ENCODE measurements around the gene NOX5. TPM values are rescaled to one million over a fixed set of nuclear protein-coding genes. Genes with fewer than 3 reads are reported as not detected.

NOX5 gene
- polyA plus RNA-seq, 1 donor from 2014 or later = not detected

GRCh38 chr15:69080295-69081248, 66.1 kb downstream of the NOX5 start:
- H3K9me3 ChIP-seq (ENCODE audit: low read length) = no peaks in the 10 kb centered on the region
- no peaks in the 10 kb centered on the region for H3K79me2 ChIP-seq (replicated peaks; ENCODE audit: insufficient read depth, low read length)
- no peak overlapping the region for H3K4me3 ChIP-seq (ENCODE audit: low read length)
- H3K4me2 ChIP-seq (ENCODE audit: low read length) = no peak overlapping the region
- no peak overlapping the region for H3K9ac ChIP-seq (ENCODE audit: low read length)
- no peaks in the 10 kb centered on the region for H3K27me3 ChIP-seq (ENCODE audit: insufficient read depth, low read depth, low read length)
- H3F3A ChIP-seq (ENCODE audit: insufficient read depth, low read length, poor library complexity, severe bottlenecking) = no peaks in the 10 kb centered on the region
- no peak for TF ChIP-seq SMC3 (conservative IDR thresholded peaks at IDR 0.05; ENCODE audit: poor library complexity)
- no peak for TF ChIP-seq EP300 (conservative IDR thresholded peaks at IDR 0.05; ENCODE audit: poor library complexity, severe bottlenecking)
- no peak for TF ChIP-seq REST (IDR thresholded peaks at IDR 0.05; ENCODE audit: borderline replicate concordance)
- no peak for TF ChIP-seq EZH2 (IDR thresholded peaks at IDR 0.05; ENCODE audit: borderline replicate concordance, insufficient read depth, low read length, poor library complexity, severe bottlenecking)
- no peak for TF ChIP-seq POLR2AphosphoS5 (IDR thresholded peaks at IDR 0.05)
- H3K36me3 ChIP-seq (ENCODE audit: insufficient read depth, low read length) = no peaks in the 10 kb centered on the region
- H3K9me2 ChIP-seq (ENCODE audit: insufficient read depth, low read length) = no peaks in the 10 kb centered on the region
- no peak overlapping the region for H3K27ac ChIP-seq (ENCODE audit: low read length)
- no peak overlapping the region for H2AFZ ChIP-seq (ENCODE audit: low read depth, low read length)
- H4K20me1 ChIP-seq (ENCODE audit: insufficient read depth) = no peaks in the 10 kb centered on the region

DNA sequence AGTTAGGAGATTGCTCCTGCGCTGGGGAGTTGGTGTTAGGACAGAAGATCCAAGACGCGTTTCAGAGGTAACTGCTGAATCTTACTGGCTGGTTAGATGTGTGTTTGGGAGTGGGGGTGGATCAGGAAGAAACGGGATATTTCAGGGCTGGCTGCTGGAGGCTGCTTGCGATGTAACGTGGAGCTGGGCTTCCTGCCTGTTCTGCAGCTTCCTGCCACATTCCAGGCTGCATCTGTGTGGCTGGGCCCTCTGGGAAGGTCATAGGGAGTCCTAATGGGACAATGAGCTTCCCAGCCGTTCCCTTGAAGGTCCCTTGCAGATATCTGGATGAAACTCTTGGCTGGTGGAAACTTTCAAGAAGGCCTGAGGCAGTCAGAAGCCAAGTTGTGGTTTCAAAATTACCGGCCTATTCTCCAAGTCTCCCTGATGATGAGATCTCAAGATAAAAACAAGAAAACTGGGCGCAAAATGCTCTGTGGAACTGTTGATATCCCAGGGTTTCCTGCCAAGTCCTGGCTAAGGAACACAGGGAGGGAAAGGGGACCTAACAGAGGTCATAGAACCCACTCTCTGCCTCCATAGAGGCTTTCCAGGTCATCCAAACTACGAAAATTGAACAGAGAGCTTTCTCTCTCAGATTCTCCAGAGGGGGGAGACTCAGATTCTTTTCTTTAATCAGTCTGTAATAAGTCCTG, 67.0 kb downstream of the NOX5 start:
- Histone ChIP-seq H3F3A (ENCODE audit: insufficient read depth, low read length, poor library complexity, severe bottlenecking) (no peaks in the 10 kb centered on the region), H3K36me3 (ENCODE audit: insufficient read depth, low read length) (no peaks in the 10 kb centered on the region), H3K4me3 (ENCODE audit: low read length) (no peak overlapping the region), H2AFZ (ENCODE audit: low read depth, low read length) (no peak overlapping the region), H4K20me1 (ENCODE audit: insufficient read depth) (no peaks in the 10 kb centered on the region), H3K4me2 (ENCODE audit: low read length) (no peak overlapping the region), H3K9me2 (ENCODE audit: insufficient read depth, low read length) (no peaks in the 10 kb centered on the region), H3K9me3 (ENCODE audit: low read length) (no peaks in the 10 kb centered on the region), H3K79me2 (replicated peaks; ENCODE audit: insufficient read depth, low read length) (no peaks in the 10 kb centered on the region), H3K27ac (ENCODE audit: low read length) (no peak overlapping the region), H3K27me3 (ENCODE audit: insufficient read depth, low read depth, low read length) (peaks cover under 1% of the 10 kb centered on the region), H3K9ac (ENCODE audit: low read length) (no peak overlapping the region)
- no peak for TF ChIP-seq POLR2AphosphoS5 (IDR thresholded peaks at IDR 0.05)
- no peak for TF ChIP-seq SMC3 (conservative IDR thresholded peaks at IDR 0.05; ENCODE audit: poor library complexity)
- TF ChIP-seq TAF1 (IDR thresholded peaks at IDR 0.05; ENCODE audit: low read depth) = no peak
- no peak for TF ChIP-seq MXI1 (conservative IDR thresholded peaks at IDR 0.05; ENCODE audit: poor library complexity, severe bottlenecking)
- no peak for TF ChIP-seq EZH2 (IDR thresholded peaks at IDR 0.05; ENCODE audit: borderline replicate concordance, insufficient read depth, low read length, poor library complexity, severe bottlenecking)
- no peak for TF ChIP-seq REST (IDR thresholded peaks at IDR 0.05; ENCODE audit: borderline replicate concordance)
- no peak for TF ChIP-seq RAD21 (conservative IDR thresholded peaks at IDR 0.05)
- TF ChIP-seq EP300 (conservative IDR thresholded peaks at IDR 0.05; ENCODE audit: poor library complexity, severe bottlenecking) = no peak
